GM06990 (cell line): ENCODE measurements around the gene GNPTAB.
A peak's percentile ranks its signal among the peaks of the same experiment; 100 is the strongest.
"Not testable (repeated sequence)": the region's sequence is repeated elsewhere in the genome, so short reads cannot be mapped to it uniquely, and the experiment has no call there.

ENCODE experiments used
- DNase-seq: peaks from one replicate; pipeline ENCODE4 v3.0.0-alpha.2; 2011; ENCODE audit not compliant: insufficient read length; ENCODE audit errors: extremely low read depth
- H3K27me3 ChIP-seq: replicated peaks from 2 replicates; pipeline ENCODE4 v1.6.0; 2011; ENCODE audit warnings: low read length; ENCODE audit not compliant: control insufficient read depth, insufficient read depth
- H3K36me3 ChIP-seq: 2 replicates; pipeline ENCODE4 v1.5.1; 2011; ENCODE audit warnings: low read length; ENCODE audit not compliant: control insufficient read depth, insufficient read depth
- H3K4me3 ChIP-seq: replicated peaks from 2 replicates; pipeline ENCODE4 v1.5.1; 2011; ENCODE audit warnings: low read depth, mild to moderate bottlenecking, control low read depth, low read length
- CTCF ChIP-seq: IDR thresholded peaks from 2 replicates; pipeline ENCODE4 v1.5.1; 2011; ENCODE audit warnings: low read length, control low read depth, mild to moderate bottlenecking, inconsistent platforms; ENCODE audit not compliant: insufficient read depth, poor library complexity, severe bottlenecking

The GNPTAB gene

GRCh38 chr12:101740566-101740965 is 90.2 kb downstream of the GNPTAB start:
- TF ChIP-seq CTCF, result no peak
- H3K36me3 ChIP-seq, result no peaks in the 10 kb centered on the region
- H3K27me3 ChIP-seq, result no peaks in the 10 kb centered on the region
- H3K4me3 ChIP-seq, result no peak overlapping the region
- no peak for DNase-seq

- no peak within 1 kb of the TSS for H3K4me3 ChIP-seq
- TF ChIP-seq CTCF, result no peak
- no peaks in the 10 kb centered on the region for H3K27me3 ChIP-seq
- H3K36me3 ChIP-seq, result no peaks in the 10 kb centered on the region
- DNase-seq, result peak; percentile 15
These were observed 91.7 kb downstream of the GNPTAB start, which contains the start of gene SYCP3 for GRCh38 chr12:101738920-101739665. Gene SYCP3 (minus strand): TSS chr12:101739462. CDS start chr12:101737935, 1,527 bp downstream.

- no peak for TF ChIP-seq CTCF
- DNase-seq, result no peak
- no peaks in the 10 kb centered on the region for H3K36me3 ChIP-seq
These were observed 93.3 kb downstream of the GNPTAB start for GRCh38 chr12:101737476-101737875.

GRCh38 chr12:101734482-101734881 is 96.3 kb downstream of the GNPTAB start:
- H3K27me3 ChIP-seq, H3K36me3 ChIP-seq, H3K4me3 ChIP-seq, DNase-seq: not testable (repeated sequence)

More at GRCh38 chr12:101737476-101737875, 93.3 kb downstream of the GNPTAB start:
- Histone ChIP-seq H3K27me3 (no peaks in the 10 kb centered on the region), H3K4me3 (no peak overlapping the region)

- TF ChIP-seq CTCF, result no peak
- H3K4me3 ChIP-seq, result no peak overlapping the region
- H3K27me3 ChIP-seq, result no peaks in the 10 kb centered on the region
- no peaks in the 10 kb centered on the region for H3K36me3 ChIP-seq
- no peak for DNase-seq
These were observed 97.6 kb downstream of the GNPTAB start for GRCh38 chr12:101733166-101733565.

GRCh38 chr12:101732318-101732717 is 98.4 kb downstream of the GNPTAB start:
- Histone ChIP-seq H3K4me3 (no peak overlapping the region), H3K36me3 (no peaks in the 10 kb centered on the region), H3K27me3 (no peaks in the 10 kb centered on the region)
- no peak for DNase-seq
- no peak for TF ChIP-seq CTCF
